Raji (cell line): ENCODE results near the gene TNRC18.

ENCODE experiments used
- POLR2A ChIP-seq: IDR thresholded peaks from 2 replicates; pipeline ENCODE4 v1.6.1; 2011; ENCODE audit warnings: low read depth, low read length, control low read depth; ENCODE audit not compliant: insufficient read depth

Gene TNRC18

DNA sequence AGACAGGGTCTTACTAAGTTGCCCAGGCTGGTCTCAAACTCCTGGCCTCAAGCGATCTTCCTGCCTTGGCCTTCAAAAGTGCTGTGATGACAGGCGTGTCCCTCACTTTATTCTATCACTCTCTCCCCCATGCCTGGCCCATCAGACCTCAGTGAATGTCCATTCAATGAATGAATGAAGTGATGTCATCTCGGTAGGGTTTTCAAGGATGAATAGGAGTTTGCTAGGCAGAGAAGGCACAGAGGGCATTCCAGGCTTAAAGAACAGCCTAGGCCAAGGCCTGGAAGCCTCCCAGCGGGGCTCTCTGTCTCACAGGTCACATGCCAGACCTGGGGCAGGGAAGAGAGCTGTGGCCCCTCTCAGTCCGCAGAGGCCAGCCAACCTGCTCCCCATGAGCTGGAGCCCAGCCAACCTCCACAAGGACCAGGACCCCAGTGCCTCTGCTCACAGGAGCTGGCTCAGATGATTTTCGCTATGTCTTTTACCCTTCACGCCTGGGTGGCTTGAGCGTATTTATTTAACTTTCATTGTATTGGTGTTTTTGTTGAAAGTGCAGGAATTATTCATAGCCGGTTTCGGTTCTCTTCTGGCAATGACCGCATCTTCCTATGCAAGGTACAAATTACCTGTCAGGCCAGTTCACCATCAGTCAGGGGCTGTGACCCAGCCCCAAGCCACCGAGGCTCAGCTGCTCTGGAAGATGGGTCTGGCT, 11.8 kb upstream of the TNRC18 start:
- TF ChIP-seq POLR2A = no peak

DNA sequence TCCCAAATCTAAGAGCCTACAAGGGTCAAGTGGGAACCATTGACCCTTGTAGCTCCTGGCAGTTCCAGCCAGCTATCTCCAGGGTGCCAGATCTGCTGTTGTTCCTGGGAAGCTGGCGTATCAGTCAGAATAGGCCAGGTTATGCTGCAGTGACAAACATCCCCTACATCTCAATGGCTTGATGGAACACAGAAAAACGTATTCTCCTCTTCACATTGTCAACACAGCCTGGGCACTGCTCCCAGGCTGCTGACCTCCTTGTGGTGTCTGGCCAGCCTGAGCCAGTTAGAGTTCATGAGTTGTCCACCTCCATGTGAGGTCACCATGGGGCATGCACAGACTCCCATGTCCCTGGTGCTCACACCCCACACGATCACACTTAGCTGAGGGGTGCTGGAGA, 9.5 kb upstream of the TNRC18 start:
- TF ChIP-seq POLR2A = no peak

DNA sequence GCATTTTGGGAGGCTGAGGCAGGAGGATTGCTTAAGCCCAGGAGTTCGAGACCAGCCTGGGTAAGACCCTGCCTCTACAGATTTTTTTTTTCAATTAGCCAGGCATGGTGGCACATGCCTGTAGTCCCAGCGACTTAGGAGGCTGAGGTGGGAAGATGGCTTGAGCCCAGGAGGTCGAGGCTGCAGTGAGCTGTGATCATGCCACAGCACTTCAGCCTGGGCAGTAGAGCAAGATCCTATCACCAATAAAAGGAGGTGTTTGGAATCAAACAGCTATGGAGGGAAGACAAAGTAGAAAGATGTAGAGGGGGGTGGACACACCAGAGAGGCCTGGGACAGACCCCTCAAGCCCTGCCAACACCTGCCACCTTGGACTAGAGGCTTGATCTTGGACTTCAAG, 9.1 kb upstream of the TNRC18 start:
- TF ChIP-seq POLR2A = no peak

DNA sequence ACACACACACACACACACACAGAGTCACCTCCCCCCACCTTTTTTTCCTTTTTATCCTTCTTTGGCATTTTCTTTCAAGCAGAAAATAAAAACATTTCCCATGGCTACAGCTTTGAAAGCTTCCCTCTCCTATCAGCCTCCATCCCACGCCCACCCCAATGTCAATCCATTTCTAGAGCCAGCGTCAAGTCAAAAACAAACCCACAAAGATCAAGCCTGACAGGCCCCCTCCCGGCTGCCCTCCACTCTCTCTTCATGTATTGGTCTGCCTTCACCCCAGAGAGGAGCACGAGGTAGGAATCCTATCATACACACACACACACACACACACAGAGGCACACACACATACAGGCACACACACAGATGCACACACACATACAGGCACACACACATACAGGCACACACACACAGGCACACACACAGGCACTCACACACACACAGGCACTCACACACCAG, 8.0 kb upstream of the TNRC18 start:
- no peak for TF ChIP-seq POLR2A

- no peak for TF ChIP-seq POLR2A
These were observed 6.9 kb upstream of the TNRC18 start for GRCh38 chr7:5430612-5430947.

GRCh38 chr7:5429857-5430611, 6.4 kb upstream of the TNRC18 start:
- TF ChIP-seq POLR2A = no peak

- no peak for TF ChIP-seq POLR2A
These were observed 5.7 kb upstream of the TNRC18 start for GRCh38 chr7:5429253-5429856.

- TF ChIP-seq POLR2A = no peak
These were observed 5.0 kb upstream of the TNRC18 start for GRCh38 chr7:5428478-5429252.

GRCh38 chr7:5426226-5426475, 2.5 kb upstream of the TNRC18 start:
- TF ChIP-seq POLR2A = no peak

GRCh38 chr7:5425507-5426225, 2.0 kb upstream of the TNRC18 start:
- no peak for TF ChIP-seq POLR2A

GRCh38 chr7:5424749-5425506, 1.3 kb upstream of the TNRC18 start:
- no peak for TF ChIP-seq POLR2A

GRCh38 chr7:5423976-5424748, 528 bp upstream of the TNRC18 start:
- TF ChIP-seq POLR2A = no peak

DNA sequence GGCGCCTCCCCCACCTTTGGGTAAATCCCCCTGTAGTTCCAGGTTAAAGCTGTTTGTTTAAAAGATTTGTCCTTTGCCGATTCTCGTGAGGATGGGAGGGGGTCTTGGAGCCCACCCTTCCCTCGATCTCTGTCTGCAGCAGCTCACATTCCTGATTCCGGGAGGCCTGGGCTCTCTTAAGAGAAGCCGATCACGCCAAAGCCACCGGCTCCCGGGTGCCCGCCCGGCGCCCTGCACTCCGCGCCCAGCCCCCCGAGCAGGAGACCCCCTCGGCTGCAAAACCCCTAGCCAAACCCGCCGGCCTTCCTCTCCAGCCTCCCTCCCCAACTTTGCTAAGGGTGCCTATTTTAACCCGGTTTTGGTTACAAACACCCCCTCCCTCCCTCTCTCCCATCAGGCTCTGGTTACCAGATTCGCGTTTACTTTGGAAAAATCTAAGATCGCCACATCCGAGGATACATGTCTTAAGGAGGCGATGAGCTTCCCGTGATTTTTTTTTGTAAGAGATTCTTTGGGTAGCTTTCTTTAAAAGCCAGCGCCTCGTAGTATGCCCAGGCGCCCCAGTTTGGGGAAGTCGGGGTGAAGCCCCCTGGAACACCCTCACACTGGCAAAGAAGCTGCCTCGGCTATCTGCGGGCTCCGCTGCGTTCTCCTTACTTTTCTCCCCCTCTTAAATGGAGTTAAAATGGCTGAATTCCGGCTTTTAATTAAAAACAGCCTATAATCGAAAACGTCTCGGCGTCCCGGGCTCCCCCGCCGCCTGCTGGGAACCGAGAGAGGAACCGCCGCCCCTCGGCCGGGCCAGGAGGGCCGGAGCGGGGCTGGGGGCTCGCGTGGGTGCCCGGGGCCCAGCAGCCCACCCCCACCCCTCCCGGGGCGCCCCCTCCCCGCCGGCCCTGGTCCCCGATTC, 983 bp downstream of the TNRC18 start:
- no peak for TF ChIP-seq POLR2A
